Measurements from ENCODE around the gene GPC6. TPM values are rescaled to one million over a fixed set of nuclear protein-coding genes. Genes with fewer than 3 reads are reported as not detected.

Gene GPC6
- total RNA-seq, 1 donor from 2014 or later: 8.4 TPM

DNA sequence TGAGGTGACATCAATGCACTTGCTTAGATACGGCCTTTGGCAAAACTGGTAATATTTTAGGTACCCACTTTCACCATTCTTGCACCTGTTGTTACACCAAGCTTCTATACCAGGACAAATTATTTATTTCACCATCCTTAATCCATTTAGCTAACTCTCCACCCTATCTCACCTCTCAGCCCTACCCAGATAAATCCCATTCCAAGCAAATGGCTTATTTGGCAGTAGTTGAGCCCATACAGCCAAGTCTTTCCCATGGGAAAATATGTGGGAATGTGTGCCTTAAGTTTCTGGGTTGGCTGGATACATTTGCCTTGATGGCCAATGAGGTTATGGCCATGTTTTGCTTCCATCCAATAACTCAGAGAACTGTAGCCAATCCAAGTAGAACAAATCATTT lies 551.9 kb downstream of the GPC6 start:
- intact Hi-C loops (cut with DNase I): no loop called here
- H3K27ac ChIP-seq: no peak overlapping the region
- TF ChIP-seq CTCF (IDR thresholded peaks at IDR 0.05): no peak

GRCh38 chr13:93784191-93784590 lies 557.6 kb downstream of the GPC6 start:
- ATAC-seq (no peak), DNase-seq (no peak)
- H3K9me3 ChIP-seq: no peaks in the 10 kb centered on the region
- intact Hi-C loops (cut with DNase I): no loop called here
- H3K36me3 ChIP-seq: no peaks in the 10 kb centered on the region
- no peaks in the 10 kb centered on the region for H3K4me1 ChIP-seq
- H3K4me3 ChIP-seq: no peak overlapping the region
- H3K27me3 ChIP-seq: no peaks in the 10 kb centered on the region
- TF ChIP-seq CTCF (IDR thresholded peaks at IDR 0.05): no peak
- H3K27ac ChIP-seq: no peak overlapping the region

More for the DNA sequence above, 551.9 kb downstream of the GPC6 start:
- Histone ChIP-seq H3K27me3 (no peaks in the 10 kb centered on the region), H3K9me3 (no peaks in the 10 kb centered on the region), H3K4me3 (no peak overlapping the region), H3K36me3 (no peaks in the 10 kb centered on the region), H3K4me1 (no peaks in the 10 kb centered on the region)
- ATAC-seq (no peak), DNase-seq (no peak)

DNA sequence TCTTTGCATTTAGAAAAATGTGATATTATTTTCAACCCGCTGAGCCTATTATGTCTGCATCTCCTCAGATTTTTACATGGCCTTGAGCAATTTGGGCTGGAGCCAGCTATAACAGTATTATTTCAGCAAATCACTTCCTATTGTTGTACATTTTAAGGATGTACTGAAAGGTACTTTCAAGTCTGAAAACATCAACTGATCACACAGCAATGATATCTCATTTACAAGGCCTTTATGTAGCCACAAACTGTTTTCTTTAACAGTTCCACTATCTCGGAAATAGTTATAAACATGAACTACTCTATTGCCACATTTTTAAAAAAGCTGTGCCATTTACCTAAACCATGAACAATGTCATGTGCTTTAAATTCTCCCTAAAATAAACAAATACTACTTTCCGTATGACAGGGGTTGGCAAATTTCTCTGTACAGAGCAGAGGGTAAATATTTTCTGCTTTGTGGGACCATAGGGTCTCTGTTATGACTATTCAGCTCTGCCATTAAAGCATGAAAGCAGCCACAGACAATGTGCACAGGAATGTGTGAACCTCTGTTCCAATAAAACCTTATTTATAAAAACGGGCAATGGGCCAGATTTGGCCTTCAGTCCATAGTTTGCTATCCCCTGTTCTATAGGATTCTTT lies 560.4 kb downstream of the GPC6 start:
- intact Hi-C loops (cut with DNase I): no loop called here
- ATAC-seq (no peak), DNase-seq (no peak)
- Histone ChIP-seq H3K27me3 (no peaks in the 10 kb centered on the region), H3K4me3 (no peak overlapping the region), H3K27ac (no peak overlapping the region), H3K36me3 (no peaks in the 10 kb centered on the region), H3K4me1 (no peaks in the 10 kb centered on the region), H3K9me3 (no peaks in the 10 kb centered on the region)
- no peak for TF ChIP-seq CTCF (IDR thresholded peaks at IDR 0.05)

- ATAC-seq: no peak
These were observed 561.8 kb downstream of the GPC6 start for GRCh38 chr13:93788456-93788855.

GRCh38 chr13:93789058-93789457 lies 562.5 kb downstream of the GPC6 start:
- no peak overlapping the region for H3K27ac ChIP-seq
- H3K4me1 ChIP-seq: no peaks in the 10 kb centered on the region
- H3K27me3 ChIP-seq: no peaks in the 10 kb centered on the region
- H3K4me3 ChIP-seq: no peak overlapping the region
- TF ChIP-seq CTCF (IDR thresholded peaks at IDR 0.05): no peak
- ATAC-seq (no peak), DNase-seq (no peak)
- no peaks in the 10 kb centered on the region for H3K36me3 ChIP-seq
- intact Hi-C loops (cut with DNase I): no loop called here
- no peaks in the 10 kb centered on the region for H3K9me3 ChIP-seq

More at GRCh38 chr13:93788456-93788855, 561.8 kb downstream of the GPC6 start:
- Histone ChIP-seq H3K4me1 (no peaks in the 10 kb centered on the region), H3K27me3 (no peaks in the 10 kb centered on the region), H3K9me3 (no peaks in the 10 kb centered on the region), H3K36me3 (no peaks in the 10 kb centered on the region), H3K27ac (no peak overlapping the region), H3K4me3 (no peak overlapping the region)
- no peak for DNase-seq
- intact Hi-C loops (cut with DNase I): no loop called here
- no peak for TF ChIP-seq CTCF (IDR thresholded peaks at IDR 0.05)

All from upper lobe of right lung (tissue), 1 donor.